Inflammatory macrophage (primary cell): ENCODE measurements around the gene SHROOM3.
"Not testable (repeated sequence)": the region's sequence is repeated elsewhere in the genome, so short reads cannot be mapped to it uniquely, and the experiment has no call there.

Source experiments
- DNase-seq, 2 donors: peaks; one replicate each; pipeline ENCODE4 v3.0.0-alpha.2; 2020 to 2022

The SHROOM3 gene

GRCh38 chr4:76726631-76727030, 291.6 kb downstream of the SHROOM3 start:
- no peak for DNase-seq

GRCh38 chr4:76727934-76728333, 292.9 kb downstream of the SHROOM3 start:
- not testable (repeated sequence) for DNase-seq

GRCh38 chr4:76729460-76729859, 294.4 kb downstream of the SHROOM3 start:
- DNase-seq = no peak

DNA sequence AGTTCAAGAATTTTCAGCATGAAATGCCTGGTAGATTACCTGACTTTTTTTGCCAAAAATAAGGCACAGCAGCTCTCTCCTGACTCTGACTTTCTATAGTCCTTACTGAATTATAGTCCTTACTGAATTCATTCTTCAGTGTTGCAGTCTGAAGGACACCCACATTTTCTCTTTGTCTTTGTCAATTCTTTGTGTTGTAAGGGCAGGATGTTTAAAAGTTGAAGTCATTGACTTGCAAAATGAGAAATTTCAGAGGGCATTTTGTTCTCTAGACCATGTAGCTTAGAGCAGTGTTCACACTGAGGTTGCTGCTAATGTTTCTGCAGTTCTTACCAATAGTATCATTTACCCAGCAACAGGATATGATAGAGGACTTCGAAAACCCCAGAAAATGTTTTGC, 295.0 kb downstream of the SHROOM3 start:
- peak; percentile 42 to 52 for DNase-seq

DNA sequence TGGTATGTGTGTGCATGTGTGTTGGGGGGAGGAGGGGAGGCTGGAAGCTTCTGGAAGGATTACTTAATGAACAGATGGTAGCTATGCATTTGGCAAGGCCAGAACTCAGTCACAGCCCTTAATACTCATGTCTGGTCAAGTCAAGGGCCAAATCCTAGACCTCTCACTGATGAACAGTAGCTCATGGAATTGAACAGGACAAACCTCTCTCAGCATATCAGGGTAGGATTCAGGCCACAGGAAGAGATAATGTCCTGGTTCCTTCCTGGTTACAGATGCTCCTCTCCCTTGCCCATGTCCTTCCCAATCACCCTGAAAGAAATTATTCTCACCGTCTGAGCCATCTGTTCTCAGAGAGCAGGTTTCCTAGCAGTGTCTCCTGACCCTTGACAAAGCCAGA, 297.2 kb downstream of the SHROOM3 start:
- no peak for DNase-seq

GRCh38 chr4:76733068-76733771, 298.2 kb downstream of the SHROOM3 start:
- DNase-seq = no peak

DNA sequence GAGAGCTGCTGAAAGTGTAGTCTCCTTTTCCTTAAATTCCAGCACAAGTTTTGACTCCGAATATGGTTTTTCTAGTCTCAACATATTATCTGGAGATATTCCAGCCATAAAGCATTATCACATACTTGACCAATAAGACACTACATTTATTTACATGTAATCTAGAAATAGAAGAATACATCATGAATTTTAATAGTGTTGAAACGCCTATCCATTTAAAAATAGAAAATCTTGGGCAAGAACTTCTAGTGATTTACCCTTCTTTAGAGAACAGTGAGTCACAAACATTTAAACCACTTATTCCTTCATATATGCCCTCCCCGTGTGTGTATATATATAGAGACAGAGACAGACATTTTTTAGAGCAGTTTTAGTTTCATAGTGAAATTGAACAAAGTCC, 301.4 kb downstream of the SHROOM3 start:
- DNase-seq = peak in 1 of 2 donors; percentile 51

DNA sequence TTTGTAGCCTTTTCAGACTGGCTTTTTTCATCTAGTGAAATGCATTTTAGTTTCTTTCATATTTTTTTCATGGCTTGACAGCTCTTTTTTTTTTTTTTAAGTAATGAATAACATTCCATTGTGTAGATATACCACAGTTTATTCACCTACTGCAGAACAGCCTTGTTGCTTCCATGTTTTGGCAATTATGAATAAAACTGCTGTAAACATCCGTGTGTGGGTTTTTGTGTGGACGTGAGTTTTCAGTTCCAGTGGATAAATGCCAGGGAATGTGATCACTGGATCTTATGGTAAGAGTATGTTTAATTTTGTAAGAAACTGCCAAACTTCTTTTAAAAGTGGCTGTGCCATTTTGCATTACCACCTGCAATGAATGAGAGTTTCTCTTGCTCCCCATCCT, 302.2 kb downstream of the SHROOM3 start:
- DNase-seq = no peak

DNA sequence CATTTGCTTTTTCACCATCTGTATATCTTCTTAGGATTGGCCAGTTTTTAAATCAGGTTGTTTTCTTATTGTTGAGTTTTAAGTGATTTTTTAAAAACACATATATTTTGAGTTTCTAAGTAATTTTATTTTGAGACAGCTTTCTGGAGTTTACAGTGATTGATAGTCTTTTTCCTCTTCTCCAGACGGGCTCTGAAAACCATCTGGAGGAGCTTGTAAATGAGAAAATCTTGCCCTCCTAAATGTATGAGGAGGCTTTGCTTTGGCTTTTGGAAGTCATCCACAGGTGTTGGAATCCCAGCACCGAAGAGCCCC, 302.7 kb downstream of the SHROOM3 start:
- no peak for DNase-seq

DNA sequence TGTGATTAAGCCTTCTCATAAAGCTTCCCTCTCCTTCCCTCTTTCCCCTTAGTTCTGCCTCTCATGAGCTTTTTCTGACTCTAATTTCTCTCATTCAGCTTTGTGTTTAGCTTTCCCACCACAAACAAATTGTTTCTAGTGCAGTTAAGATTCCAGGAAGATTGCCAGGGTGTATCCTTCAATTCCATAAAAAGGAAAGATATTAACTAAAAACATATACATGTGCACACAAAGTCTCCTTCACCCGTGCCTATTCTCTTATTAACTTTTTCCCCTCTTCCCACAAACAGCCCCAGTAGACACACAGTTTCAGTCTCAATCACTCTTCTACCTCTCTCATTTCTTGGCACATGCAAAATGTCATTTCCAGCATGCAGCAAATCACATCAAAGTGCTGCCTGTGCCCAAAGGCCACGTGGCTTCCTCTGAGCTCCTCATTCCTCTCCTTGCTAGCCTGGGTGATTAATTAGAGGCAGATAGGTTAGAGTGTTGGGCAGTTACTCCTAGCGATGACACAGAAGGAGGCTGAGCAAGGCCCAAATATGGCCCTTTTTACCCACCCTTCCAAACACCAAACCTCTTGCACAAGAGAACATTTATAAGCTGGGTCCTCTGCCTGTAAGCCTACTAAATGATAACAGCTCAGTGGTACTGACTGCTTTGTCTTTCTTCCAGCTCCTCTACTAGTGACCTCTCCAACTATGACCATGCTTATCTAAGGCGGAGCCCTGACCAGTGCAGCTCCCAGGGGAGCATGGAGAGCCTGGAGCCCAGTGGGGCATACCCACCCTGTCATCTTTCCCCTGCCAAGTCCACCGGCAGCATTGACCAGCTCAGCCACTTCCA, 303.3 kb downstream of the SHROOM3 start:
- DNase-seq = no peak

DNA sequence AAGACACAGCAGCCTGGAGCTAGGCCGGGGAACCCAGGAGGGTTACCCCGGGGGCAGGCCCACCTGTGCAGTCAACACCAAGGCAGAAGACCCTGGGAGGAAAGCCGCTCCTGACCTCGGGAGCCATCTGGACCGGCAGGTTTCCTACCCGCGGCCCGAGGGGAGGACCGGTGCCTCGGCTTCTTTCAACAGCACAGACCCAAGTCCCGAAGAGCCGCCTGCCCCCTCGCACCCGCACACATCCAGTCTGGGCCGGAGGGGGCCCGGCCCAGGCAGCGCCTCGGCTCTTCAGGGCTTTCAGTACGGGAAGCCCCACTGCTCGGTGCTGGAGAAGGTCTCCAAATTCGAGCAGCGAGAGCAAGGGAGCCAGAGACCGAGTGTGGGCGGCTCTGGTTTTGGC, 305.2 kb downstream of the SHROOM3 start:
- DNase-seq = no peak

DNA sequence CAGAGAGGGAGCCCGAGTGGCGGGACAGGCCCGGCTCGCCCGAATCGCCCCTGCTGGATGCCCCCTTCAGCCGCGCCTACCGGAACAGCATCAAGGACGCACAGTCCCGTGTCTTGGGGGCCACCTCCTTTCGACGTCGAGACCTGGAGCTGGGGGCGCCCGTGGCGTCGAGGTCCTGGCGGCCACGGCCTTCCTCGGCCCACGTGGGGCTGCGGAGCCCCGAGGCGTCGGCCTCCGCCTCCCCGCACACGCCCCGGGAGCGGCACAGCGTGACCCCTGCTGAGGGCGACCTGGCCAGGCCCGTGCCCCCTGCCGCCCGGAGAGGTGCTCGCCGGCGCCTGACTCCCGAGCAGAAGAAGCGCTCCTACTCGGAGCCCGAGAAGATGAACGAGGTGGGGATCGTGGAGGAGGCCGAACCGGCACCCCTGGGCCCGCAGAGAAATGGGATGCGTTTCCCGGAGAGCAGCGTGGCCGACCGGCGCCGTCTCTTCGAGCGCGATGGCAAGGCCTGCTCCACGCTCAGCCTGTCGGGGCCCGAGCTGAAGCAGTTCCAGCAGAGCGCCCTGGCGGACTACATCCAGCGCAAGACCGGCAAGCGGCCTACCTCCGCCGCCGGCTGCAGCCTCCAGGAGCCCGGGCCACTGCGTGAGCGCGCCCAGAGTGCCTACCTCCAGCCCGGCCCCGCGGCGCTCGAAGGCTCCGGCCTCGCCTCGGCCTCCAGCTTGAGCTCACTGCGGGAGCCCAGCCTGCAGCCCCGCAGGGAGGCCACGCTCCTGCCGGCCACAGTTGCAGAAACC, 306.0 kb downstream of the SHROOM3 start:
- DNase-seq = no peak

DNA sequence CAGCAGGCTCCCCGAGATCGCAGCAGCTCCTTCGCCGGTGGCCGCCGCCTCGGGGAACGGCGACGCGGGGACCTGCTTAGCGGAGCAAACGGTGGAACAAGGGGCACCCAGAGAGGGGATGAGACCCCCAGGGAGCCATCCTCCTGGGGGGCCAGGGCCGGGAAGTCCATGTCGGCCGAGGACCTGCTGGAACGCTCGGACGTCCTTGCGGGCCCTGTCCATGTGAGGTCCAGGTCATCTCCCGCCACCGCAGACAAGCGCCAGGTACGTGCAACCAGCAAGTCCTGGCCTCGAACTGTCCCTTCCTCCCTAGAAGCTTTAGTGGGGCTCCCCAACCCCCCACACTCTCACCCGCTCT, 306.6 kb downstream of the SHROOM3 start:
- DNase-seq = no peak

- no peak for DNase-seq
Observed at GRCh38 chr4:76744241-76744921, 309.4 kb downstream of the SHROOM3 start.

DNA sequence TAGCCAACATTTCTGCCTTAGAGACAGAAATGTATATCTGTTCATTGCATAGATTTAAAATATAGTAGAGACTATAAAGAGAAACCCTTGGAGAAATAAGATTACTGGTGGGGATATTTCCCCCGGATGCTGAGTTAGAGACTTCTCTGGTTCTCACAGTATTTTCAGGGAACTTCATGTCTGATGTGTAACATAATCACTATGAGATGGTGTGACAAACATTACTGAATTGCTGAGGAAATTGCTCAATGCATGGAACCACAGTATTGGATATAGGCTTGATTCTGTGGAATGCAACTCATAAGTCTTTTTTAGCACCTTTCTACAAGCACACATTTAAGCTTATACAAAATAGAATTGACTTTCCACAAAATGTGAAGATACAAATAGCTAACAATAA, 310.2 kb downstream of the SHROOM3 start:
- peak; percentile 11 to 35 for DNase-seq

- no peak for DNase-seq
Observed at GRCh38 chr4:76747563-76747962, 312.5 kb downstream of the SHROOM3 start.

- peak; percentile 12 to 47 for DNase-seq
Observed at GRCh38 chr4:76748649-76749048, 313.6 kb downstream of the SHROOM3 start.

DNA sequence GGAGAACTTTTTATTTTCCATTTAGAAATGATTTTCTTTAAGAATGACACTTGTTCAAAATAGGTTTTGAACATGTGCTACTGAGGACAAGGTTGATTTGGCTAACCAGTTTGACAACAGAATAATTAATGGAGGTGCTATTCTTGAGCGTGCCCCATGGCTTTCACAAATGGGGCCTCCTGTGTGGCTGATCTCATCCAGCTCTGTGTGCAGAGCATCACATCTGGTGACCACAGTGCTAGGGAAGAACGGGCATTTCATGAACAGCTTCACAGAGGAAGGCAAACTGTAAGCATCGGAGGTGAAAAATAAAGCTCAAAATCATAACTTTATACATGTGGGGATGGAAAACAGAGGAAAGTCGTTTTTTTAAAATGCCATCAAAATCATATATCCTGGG, 314.3 kb downstream of the SHROOM3 start:
- DNase-seq = no peak

DNA sequence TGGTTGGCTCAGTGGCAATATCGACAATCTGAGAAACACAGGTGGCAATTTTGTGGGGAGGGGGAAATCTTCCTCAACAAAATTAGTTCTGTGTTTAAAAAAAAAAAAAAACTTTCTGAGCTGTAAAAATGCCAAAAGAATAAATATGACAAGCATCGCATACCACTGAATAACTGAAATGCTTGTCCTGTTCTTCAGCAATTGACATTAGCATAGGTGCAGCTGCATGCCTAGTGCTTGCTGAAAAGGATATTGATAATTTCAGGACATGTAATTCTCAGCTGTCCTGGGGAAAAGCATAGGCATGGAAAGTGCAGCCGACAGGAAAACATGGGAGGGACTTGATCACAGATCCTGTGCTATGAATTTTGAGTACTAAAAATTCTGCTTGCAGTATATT, 315.7 kb downstream of the SHROOM3 start:
- no peak for DNase-seq

DNA sequence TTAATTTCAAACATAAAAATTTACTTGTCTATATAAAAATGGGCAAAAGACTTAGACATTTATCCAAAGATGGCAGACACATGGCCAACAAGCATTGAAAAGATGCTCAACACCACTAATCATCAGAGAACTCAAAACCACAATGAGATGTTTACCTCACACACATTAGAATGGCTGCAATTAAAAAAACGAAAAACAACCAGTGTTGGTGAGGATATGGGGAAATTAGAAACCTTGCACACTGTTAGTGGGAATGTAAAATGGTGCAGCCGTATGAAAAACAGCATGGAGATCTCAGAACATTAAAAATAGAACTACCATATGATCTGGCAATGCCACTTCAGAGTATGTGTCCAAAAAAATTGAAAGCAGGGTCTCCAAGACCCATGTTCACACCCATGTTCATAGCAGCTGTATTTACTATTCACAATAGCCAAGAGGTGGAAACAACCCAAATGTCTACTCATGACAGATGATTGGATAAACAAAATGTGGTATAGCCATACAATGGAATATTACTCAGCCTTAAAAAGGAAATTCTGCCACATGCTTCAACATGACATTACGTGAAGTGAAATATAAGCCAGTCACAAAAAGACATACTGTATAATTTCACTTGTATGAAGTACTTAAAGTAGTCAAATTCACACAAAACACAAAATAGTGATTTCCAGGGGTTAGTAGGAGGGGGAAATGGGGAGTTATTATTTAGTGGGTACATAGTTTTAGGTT, 316.7 kb downstream of the SHROOM3 start:
- no peak for DNase-seq

DNA sequence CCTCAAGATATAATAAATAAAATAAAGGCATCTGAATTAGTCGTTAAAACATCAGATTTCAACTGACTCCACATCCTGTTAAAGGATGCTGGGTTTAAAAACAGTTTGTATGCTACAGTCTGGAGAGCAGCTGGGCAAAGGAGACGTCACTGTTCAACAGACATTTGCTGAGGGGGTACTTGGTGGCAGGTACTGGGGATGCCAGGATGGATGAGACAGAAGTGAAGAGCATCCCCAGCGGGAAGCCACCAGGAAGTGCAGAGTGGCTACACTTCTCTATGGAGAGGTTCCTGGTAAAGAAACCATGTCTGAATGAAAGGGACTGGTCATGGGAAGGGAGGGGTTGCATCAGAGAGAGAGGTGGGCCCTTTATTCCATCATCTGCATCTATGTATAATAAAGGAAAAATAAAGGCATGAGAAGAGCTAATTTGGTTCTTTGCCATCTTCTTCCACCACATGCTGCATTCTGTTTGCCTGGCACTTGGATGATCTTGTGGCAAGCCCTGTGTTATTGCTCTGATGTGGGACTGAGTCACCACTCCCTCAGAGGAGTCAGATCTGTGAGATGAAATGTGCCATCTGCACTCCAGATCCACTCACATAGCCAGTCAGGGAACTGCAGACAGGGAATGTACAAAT, 318.0 kb downstream of the SHROOM3 start:
- DNase-seq = no peak

DNA sequence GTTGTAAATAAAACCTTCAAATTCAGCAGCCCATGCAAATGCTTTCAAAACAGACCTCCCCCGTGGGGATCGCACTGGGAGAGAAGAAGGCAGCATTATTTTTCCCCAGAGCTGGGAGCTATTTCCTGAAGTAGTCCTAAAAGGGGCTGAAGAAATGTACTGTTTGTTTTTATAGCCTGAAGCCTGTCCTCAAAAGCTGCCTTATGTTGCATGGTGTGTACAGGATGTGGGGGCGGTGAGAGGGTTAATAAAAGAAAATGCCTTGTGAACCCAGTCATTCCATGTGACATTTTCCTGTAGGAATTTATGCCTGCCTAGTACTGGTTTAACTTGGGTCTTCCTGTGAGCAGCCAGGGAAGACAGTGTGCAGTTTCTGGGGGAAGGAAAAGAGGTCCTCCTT, 318.8 kb downstream of the SHROOM3 start:
- DNase-seq = no peak
